GM23248 (cell line): ENCODE measurements around the gene SSR4.

ENCODE experiments used
- EZH2 ChIP-seq: fragments of 200-600 bp; sonication (generic); IDR thresholded peaks from 2 replicates; pipeline ENCODE4 v1.6.1; 2018; ENCODE audit warnings: antibody characterized with exemption, mild to moderate bottlenecking; ENCODE audit not compliant: insufficient read depth, poor library complexity, severe bottlenecking
- EZH2phosphoT487 ChIP-seq: fragments of 200-600 bp; sonication (generic); IDR thresholded peaks from 2 replicates; pipeline ENCODE4 v1.6.1; 2018; ENCODE audit warnings: antibody characterized with exemption, moderate library complexity, mild to moderate bottlenecking, low read depth; ENCODE audit not compliant: insufficient read depth

DNA sequence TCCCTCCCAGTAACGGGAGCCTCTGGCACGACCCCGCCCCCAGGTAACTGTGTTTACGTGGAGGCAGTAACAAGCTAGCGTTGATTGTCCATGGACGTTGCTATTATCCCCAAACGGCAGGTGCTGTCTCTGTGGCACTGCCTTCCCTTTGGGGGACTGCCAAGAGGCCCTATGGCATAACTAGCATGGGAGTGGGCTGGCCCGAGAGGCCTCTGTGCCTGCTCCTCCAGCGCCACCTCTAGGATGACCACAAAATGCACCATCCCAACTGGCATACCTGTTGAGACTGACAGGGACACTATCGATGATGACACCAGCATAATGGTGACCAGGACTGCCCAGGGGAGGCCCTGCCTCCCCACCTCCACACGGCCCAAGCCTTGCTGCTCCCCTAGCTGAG lies 12.2 kb upstream of the SSR4 start:
- TF ChIP-seq EZH2phosphoT487 (no peak), EZH2 (no peak)
